NOMO-1 treated with dmso at 0.1 percent for 144 hours (cell line): Measurements from ENCODE around the gene SLC15A1.
"Not testable (repeated sequence)": the region's sequence is repeated elsewhere in the genome, so short reads cannot be mapped to it uniquely, and the experiment has no call there.

Experiments used
- DNase-seq: peaks from one replicate; lab custom pipeline; 2025; ENCODE audit not compliant: unreplicated experiment; lab: John Stamatoyannopoulos, UW

Gene SLC15A1

DNA sequence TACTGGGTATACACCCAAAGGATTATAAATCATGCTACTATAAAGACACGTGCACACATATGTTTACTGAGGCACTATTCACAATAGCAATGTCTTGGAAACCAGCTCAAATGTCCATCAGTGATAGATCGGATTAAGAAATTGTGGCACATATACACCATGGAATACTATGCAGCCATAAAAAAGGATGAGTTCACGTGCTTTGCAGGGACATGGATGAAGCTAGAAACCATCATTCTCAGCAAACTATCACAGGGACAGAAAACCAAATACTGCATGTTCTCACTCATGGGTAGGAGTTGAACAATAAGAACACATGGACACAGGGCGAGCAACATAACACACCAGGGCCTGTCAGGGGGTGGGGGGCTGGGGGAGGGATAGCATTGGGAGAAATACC lies 2.0 kb upstream of the SLC15A1 start:
- DNase-seq: not testable (repeated sequence)

DNA sequence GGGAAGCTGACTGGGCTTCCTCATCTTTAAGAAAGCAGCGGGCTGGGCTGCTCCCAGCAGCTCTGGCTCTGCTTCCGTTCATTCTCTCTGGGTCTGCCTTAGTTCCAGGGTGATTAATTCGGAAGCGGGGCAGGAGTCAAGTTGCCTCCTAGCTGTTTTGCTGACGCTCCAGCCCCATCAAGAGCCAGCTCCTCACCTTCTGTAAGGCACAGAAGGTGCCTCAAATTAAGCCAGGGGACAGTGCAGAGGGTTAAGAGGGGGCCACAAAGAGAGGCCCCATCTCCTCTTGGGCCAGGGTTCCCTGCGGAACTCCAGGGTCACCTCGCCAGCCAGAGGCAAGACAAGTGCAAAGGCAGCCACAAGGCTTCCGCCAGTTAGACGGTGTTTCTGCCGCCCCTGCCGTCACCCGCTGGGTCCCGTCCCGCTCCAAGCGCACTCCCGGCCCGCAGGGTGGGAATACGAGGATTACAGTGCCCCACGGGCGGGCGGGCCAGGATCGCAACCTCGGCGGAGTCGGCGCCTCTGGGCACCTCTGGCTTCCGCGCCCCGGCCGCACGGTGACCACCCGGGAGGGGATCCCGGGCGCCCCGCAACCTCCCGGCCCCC lies 508 bp downstream of the SLC15A1 start:
- no peak for DNase-seq

DNA sequence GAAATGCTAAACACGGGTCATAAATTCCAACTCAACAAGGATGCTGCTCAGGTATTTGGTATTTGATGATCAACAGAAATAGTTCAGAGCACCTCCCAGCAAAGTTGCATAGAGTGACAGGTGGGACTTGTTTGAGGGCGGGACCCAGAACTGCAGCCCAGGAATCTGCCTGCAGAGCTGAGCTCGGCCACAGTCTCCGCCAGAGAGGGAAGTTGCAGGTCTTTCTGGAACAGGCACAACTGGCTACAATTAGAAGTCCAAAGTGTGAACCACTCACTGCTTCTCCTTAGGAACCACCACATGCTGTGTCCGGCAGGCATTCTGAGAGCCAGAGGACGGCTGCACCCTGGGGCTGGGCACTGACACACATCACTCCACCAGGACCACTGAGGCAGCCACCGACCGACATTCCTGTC lies 1.1 kb downstream of the SLC15A1 start:
- no peak for DNase-seq

DNA sequence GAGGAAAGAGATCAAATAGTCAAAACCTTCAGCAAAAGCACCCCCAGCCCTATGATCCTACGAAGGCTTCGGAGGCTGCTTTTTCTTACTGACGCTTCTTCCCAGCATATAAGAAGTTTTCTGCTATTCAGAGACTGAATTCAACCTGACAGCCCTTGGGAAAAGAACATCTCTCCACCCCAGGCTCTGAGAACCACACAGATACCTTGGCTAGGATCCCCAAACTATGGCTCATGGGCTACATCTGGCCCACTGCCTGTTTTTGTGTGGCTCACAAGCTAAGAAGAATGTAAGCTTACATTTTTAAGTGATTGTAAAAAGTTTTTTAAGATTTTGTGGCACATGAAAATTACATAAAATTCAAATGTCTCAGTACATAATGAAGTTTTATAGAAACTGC lies 3.0 kb downstream of the SLC15A1 start:
- no peak for DNase-seq

DNA sequence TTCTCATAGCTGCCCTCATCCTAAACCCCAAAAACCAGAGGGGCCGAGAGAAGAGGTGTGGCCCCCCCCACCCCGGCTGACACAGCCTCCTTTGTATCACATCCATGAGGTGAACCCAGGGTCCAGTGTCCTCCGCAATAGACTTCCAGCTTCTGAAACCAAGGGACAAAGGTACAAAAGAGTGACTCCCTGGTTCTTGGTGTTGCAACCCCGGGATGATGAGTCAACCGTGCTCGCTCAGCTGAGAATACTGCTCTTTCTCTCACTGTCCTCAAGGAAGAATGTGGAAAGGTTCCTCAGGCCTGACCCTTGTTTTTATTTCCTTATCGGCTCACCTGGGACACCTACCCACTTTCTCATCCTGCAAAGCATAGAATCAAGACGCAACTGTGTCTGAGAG lies 5.5 kb downstream of the SLC15A1 start:
- DNase-seq: no peak

DNA sequence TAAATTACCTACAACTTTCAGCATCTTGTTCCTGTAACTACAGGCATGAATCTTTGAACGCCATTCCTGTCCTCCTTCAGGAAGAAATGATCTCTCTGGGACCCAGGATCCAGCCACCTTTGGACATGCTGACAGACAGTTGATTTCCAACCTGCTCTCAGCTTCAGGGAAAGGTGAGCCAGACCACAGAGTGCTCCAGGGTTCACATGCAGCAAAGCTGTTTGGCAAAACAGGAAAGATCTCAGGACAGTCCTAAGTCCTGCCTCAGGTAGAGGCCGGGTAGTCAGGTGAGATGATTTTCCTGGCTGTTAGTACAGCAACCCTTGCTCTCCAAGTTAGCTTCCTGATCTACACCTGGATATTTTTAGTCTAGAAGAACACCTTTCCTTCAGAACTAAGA lies 9.1 kb downstream of the SLC15A1 start:
- DNase-seq: no peak

DNA sequence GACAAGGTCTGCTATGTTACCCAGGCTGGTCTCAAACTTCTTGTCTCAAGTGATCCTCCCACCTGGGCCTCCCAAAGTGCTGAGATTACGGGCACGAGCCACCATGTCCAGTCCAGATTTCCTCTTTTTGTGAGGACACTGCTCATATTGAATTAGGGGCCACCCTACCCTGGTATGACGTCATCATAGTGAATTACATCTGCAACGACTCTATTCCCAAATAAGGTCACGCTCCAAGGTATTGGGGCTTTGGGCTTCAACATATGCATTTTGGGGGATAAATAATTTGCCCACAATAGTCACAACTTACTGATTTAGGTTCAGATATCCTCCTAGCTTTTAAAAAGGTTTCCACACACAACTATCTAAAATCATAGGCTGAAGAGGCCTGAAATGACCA lies 9.5 kb downstream of the SLC15A1 start:
- no peak for DNase-seq

DNA sequence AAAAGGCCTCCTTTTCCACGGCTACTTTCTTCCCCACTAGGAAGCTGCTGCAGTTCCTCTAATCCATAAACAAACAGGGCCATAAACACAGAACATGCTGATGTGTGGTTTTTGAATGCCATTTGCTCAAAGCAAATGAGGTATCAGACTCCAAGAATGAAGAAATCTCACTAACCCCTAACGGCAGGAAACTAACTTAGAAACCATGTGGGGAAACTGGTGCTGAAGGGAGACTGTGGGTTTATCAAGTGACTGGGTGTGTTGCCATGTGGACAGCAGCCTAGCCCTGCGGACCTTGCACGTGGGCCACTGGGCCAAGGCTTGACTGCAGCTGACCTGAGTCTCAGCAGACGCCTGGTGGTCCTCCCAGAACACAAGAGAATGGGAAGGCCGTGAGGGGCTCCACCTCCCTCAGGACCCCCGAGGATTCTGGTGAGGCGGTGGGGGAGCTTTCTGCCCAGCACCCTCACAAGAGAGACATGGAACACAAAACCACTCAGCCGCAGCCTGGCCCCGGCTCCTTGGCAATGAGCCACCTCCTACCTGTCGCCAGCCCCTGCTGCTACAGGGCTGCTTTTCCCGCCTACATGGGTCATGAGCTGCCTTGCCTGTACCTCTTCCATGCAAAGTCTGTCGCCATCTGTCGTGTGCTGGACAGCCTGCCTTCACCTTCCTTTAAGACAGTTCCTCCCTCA lies 10.6 kb downstream of the SLC15A1 start:
- no peak for DNase-seq

DNA sequence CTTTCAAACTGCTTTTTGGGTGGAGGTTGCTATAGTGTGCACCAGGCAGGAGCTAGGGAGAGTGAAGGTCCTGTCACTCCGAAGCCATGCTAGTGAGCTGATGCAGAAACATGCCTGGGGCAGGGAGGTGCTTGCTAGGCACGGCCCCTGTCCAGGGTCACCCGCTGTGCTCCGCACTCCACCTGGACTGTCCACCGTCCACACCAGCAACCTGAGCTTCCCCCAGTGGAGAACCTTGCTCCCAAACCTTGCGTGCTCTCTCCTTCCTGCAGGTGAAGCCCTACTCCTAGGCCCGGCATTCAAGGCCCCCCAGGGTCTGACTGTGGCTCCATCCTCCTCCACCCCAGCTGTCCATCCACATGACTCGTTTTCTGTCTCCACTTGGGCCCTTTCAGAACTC lies 12.3 kb downstream of the SLC15A1 start:
- DNase-seq: no peak

DNA sequence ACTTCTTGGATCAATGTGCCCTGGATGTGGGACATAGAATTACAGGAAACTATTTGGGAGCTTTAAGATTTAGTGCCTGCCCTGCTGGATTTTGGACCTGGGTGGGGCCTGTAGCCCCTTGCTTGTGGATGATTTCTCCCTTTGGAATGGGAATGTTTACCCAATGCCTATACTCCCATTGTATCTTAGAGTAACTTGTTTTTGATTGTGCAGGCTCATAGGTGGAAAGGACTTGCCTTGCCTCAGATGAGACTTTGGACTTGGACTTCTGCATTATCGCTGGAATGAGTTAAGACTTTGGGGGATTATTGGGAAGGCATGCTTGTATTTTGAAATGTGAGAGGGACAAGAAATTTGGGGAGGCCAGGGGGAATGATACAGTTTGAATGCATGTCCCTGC lies 13.5 kb downstream of the SLC15A1 start:
- DNase-seq: no peak

DNA sequence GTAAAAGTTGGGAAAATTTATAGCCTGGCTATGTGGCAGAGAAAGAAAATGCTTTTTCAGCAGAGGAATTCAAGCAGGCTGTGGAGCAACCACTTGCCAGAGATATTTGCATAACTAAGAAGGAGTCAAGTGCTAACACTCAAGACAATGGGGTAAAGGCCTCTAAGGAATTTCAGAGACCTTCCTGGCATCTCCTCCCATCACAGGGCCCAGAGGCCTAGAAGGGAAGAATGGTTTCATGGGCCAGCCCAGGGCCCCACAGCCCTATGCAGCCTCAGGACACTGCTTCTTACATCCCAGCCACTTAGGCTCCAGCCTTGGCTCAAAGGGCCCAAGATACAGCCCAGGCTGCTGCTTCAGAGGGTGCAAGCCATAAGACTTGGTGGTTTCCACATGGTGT lies 14.3 kb downstream of the SLC15A1 start:
- DNase-seq: no peak

DNA sequence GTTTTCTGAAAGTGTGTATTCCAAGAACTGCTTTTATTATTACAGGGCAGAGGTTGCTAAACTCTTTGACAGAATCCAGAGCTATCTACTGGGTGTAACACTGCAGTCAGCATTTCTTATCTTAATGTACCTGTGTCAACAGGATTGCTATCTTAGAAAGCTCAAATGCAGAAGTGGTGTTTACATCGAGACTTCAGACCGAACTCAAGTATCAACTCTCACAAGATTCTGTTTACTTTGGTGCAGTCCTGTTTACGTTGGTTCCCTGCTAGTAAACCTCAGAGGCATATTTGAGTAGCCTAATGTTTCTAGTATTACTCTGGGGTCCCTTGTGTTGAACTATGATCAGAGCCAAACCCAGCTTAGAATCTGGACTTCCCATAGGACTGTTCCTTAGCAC lies 20.5 kb downstream of the SLC15A1 start:
- DNase-seq: no peak

DNA sequence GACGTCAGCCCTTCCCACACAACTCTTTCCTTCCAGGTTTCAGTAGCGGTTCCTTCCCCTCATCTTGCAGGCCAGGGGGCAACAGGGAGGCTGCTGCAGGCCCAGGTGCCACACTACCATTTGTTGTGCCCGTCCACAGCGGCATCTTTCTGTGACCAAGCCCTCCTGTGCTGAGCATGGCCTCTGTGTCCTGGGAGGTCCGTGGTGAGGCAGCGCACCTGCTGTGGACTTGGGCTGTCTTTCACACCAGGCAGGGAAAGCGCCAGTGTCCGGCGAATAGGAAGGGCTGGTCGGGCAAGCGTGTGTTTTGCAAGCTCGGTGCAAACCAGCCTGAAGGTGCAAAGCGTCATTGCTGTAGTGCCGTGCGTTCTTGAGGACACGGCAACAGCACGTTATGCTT lies 21.4 kb downstream of the SLC15A1 start:
- DNase-seq: no peak

DNA sequence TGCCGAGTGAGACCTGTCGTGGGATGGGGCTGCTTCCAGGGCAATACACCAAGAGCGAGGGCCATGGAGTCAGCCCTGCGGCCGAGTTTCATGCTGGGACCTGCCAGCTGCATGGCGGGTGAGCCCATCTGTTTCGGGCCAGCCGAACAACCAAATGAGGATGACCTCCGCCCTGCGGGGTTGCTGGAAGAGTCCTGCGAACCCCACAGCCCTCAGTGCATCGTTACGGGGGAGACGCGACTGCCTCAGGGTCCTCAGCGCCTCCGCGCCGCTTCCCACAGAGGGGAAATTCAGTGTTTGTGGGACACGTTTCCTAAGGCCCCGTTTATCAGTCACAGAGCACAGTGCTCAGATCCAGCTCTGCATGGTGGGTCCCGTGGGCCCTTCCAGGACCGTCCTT lies 22.0 kb downstream of the SLC15A1 start:
- no peak for DNase-seq

DNA sequence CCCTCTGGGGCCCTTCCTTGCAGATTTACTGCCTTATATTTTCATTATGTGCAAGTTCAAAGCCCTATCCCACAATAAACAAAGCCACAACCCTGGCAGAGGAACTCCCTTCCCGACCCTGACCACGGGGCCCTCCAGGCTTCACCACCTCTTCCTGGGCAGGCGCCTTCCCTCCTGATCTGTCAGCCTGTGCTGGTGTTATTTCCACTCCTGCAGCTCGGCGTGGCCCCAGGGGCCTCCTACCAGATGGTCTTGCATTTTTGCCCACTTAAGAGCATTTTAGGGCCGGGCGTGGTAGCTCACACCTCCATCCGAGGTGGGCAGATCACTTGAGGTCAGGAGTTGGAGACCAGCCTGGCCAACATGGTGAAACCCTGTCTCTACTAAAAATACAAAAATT lies 22.8 kb downstream of the SLC15A1 start:
- no peak for DNase-seq

DNA sequence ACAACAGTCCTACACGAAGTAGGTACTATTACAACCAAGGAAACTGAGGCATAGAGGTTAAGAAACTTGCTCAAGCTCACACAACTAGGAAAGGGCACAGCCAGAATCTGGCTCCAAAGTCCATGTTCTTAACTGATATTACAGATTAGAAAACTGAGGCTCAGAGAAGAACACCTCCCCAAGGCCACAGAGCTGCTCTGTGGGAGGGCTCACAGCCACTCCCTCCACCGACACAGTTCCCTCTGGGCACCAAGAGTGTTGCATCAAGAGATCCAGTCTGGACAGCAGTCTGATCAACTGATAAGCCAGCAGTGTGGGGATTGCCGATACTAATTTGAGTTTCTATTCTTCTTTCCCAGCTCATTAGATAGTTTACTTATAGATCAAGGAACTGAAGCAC lies 29.5 kb downstream of the SLC15A1 start:
- DNase-seq: no peak

DNA sequence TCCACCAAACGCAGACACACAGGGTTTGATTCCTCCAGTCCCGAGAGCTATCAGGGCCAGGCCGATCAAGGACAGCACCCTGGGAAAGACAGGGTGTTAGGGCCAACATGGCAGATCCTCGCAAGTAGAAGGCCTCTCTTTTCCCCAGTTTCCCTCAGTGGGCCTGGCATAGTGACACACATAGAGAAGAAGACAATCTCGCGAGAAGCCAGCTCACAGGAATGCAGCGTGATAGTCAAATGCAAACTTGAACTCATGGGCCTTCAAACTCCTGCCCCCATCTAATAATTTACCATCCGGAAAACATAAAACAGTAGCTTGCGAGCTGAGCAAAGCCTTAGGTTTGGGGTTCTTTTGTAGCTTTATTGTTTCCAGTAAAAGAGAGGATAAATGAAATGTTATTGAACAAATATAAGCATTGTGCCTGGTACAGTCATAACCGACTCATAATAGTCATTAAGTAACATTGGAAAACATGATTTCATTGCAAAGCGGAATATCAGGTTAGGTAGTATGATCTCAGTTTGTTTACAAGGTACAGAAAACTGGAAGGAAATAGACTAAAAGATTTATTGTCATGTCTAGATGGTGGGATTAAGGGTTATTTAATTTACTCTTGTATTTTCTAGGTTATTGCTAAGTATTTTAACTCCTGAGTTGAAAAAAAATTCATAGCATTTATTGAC lies 30.5 kb downstream of the SLC15A1 start:
- no peak for DNase-seq

DNA sequence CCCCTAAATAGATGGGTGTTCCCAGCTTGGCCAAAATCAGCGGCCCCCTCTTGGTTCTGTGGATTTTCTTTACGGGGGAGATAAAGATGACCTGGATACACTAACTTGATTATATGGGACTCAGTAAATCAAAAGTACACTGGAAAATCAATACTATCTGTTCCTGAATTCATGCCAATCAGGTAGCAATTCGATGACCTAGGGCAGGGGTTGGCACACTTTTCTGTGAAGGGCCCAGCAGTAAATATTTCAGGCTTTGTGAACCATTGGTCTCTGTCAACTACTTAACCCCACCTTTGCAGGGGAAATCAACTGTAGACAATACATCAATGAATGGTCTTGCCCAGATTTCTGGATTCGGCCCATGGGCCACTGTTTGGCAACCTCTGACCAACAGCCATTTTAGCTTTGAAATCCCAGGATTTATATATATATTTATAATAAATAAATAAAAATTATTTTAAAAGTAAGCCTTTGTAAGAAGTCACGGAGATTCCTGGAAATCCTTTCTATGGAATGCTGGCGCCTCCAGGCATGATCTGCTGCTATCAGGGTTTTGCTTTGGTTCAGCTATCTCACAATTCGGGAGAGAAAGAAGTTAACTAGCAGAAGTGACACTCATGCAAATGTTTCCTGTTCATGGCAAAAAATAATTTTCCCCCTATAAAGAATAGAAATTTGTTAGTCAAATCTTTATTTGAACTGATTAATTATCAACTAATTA lies 32.8 kb downstream of the SLC15A1 start:
- DNase-seq: no peak

DNA sequence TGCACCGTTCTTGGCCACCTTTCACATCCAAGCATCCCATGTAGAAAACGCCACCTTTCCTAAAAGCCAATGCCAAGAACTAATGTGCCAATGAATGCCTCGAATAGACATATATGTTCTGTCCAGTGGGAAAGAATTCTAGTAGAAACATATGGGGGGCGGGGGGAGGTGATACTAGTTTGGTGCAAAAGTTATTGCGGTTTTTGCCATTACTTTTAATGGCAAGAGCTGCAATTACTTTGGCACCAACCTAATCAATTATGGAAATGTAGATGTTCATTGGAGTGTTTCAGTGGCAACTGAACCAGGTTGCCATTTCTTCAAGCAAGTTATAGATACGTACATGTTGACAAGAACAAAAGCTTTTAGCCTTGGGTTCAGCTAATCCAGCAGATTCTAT lies 34.6 kb downstream of the SLC15A1 start:
- no peak for DNase-seq

DNA sequence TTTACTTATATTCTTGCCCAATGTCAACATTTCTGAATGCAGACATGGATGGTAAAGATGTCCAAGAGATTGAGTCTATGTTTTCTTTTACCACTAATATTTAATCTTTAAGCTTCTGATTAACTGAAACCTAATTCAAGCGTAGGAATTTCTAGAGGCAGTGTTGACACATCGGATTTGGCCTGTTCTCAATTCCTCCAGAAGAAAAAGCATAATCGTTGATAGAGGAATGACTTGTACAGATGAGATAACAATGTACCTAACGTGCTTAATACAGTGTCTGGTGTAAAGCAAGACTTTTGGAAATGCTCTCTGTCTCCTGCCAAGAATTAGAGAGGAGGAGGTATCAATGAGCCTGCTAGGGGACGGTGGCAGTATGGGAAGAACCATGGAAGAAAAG lies 35.2 kb downstream of the SLC15A1 start:
- no peak for DNase-seq

DNA sequence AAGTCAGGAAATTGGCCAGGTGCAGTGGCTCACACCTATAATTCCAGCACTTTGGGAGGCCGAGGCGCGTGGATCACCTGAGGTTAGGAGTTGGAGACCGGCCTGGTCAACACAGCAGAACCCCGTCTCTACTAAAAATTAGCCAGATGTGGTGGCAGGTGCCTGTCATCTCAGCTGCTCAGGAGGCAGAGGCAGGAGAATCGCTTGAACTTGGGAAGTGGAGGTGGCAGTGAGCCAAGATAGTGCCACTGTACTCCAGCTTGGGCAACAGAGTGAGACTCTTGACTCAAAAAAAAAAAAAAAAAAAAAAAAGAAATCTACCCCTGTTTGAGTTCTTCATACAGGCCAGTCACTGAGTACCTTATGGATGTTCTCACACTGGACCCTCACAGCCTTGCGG lies 42.0 kb downstream of the SLC15A1 start:
- DNase-seq: no peak
